HG02623 (cell line): ENCODE measurements around the gene FAH.

Experiments
- ATAC-seq: cut with Tn5 transposase; IDR thresholded peaks from one replicate; pipeline ENCODE4 v1.9.1; 2021; ENCODE audit warnings: moderate library complexity; ENCODE audit not compliant: unreplicated experiment

The FAH gene

DNA sequence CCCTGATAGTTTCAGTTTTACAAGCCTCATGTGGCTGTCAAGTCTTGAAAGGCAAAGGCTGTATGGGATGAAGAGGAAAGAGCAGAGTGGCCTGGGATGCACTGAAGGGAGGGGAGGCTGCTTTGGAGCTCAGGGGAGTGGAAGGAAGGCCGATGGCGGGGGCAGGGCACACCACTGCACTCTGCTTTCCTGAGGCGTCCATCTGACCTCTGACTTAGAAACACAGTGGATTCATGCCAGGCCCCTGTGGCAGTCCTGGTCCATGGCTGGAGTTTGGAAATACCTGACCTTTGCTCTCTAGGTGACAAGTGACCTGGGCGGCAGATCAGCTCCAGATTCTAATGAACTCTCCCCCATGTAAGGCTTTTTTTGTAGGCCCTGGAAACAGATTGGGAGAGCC is 19.0 kb downstream of the FAH start:
- ATAC-seq, result no peak

GRCh38 chr15:80172401-80172800 is 19.6 kb downstream of the FAH start:
- no peak for ATAC-seq

GRCh38 chr15:80173022-80173759 is 20.4 kb downstream of the FAH start:
- peak; percentile 57 for ATAC-seq

GRCh38 chr15:80174017-80174746 is 21.4 kb downstream of the FAH start:
- ATAC-seq, result no peak

DNA sequence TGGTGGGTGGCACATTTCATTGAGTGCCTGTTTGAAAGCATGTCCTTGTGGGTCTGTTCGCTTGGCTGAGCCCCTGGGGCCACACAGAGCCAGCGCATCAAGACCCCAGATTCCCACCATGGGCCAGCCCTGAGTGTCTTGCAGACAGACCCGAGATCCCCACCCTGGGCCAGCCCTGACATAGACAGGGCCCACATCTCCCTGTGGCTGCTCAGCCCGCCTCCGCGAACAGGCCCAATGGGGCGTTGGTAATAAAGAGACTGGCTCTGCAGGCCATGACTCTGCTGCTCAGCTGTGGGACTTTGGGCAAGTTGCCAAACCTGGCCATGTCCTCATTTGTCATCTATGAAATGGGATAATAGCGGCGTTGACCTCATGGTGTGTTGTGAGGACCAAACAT is 22.6 kb downstream of the FAH start:
- no peak for ATAC-seq

- ATAC-seq, result no peak
These were observed 23.6 kb downstream of the FAH start for GRCh38 chr15:80176443-80176842.

GRCh38 chr15:80177156-80177555 is 24.4 kb downstream of the FAH start:
- no peak for ATAC-seq

DNA sequence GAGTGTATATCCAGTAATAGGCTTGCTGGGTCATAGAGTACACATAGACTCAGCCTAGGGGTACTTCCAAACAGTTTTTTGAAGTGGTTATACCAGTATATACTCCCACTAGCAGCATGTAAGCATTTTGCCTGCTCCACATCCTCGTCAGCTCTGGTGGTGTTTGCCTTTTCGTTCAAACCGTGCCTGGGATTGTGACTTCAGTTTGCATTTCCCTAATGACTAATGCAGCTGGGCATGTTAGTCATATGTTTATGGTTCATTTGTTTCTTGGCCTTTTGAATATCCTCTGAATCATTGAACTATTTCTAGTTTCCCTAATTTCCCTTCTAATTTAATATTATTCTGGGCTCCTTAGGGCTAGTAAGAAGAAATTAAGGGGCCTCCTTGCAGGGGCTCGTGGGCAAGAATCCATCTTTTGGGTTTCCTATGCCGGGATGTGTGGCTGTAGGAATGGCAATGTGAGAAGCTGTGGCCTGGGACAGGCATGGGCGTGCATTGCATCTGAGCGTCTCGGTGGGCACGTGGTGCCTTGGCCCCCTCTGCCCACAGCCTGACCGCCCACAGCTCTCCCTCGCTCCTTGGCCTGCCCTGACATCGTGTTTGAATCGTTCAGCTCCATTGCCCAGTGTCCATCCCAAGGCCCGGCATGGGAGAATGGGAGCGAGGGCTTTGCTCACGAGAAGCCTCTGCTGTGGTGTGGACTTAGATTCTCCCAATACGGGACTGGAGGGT is 26.4 kb downstream of the FAH start:
- no peak for ATAC-seq

DNA sequence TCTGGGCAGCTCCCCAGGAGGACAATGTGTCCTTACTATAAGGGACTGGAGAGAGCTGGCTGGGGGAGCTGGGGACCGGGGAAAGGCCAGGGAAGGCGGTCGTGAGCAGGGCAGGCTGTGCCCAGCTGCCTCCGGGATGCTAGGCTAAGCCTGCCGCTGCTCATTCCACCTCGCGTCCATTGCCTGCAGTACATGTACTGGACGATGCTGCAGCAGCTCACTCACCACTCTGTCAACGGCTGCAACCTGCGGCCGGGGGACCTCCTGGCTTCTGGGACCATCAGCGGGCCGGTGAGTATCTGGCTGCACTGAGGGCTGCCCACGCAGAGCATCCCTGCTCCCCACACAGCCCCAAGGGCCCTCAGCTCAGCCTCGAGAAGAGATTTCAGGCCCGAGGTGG is 27.1 kb downstream of the FAH start:
- no peak for ATAC-seq

DNA sequence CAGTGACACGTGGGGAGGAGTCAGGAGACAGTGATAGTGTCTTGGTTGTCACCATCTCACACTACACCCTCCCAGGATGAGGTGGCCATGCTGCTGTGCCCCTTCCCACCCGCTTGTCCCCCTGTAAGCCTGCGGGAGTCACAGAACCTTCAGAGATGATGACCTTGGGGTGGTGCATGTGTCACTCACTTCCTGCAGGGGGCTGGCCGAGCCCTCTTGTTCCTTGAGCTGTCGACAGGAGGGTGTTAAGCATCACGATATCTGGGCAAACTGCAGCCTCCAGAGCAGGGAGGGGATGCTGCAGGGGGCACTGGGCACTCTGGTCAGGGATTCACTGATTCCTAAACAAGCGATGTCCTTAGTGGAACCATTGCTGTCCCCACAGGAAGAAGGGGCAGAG is 27.7 kb downstream of the FAH start:
- ATAC-seq, result no peak

DNA sequence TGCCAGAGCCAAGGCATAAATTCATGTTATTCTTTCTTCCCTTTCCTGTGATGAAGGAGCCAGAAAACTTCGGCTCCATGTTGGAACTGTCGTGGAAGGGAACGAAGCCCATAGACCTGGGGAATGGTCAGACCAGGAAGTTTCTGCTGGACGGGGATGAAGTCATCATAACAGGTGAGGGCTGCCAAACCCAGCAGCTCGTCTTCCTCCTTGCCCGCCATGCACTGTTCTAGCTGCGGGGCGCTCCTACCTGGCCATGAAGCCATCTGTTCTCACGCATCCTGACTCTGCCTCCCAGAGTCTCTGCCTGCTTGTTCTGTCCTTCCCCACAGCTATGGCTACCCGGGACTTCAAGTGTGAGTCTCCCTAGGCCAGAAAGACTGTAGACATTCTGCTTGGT is 28.2 kb downstream of the FAH start:
- ATAC-seq, result no peak

DNA sequence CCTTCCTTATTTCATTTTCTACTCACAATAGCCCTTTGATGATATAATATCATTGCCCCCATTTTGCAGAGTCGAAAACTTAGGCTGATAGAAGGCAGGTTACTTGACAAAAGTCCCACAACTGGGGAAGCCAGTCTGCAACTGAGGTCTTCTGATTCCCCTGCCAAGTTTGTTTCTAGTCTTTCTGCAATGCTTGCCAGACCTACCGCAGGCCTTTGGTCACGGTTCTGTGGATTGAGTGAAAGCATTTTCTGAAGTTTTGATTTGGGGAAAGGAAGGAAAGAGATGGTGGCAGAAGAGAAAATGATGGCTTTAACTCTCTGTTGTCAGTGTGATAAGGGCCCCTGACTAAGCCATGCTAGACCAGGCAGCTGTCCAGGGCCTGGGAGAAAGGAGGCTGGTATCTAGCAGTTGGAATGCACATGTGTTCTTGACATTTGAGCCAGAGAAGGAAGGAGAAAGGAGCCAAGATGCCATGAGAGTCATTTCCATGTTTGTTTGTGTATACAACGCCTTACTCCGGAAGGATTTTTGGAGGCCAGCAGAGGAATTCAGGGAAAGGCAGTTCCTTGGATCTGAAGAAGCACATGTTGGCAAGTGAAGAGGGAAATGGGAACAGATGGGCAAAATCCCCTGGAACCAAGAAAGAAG is 29.9 kb downstream of the FAH start:
- no peak for ATAC-seq

DNA sequence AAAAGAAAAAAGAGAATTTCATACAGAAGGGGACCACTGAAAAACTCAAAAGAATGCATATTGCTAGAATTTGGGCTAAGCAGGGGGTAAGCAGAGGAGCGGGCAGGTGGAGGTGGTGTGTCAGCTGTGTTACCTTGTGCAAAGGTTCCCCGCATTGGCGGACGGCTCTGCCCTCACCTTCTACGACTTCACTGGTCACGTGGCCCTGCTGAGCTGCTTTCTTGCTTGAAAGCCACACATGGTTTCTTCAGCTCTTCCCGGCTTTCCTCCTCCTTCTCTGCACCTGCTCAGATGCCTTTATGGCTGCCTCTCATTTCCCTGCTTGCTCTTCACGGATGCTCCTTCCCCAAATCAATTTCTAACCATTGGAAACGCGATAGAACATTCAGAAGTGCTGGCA is 30.5 kb downstream of the FAH start:
- no peak for ATAC-seq

DNA sequence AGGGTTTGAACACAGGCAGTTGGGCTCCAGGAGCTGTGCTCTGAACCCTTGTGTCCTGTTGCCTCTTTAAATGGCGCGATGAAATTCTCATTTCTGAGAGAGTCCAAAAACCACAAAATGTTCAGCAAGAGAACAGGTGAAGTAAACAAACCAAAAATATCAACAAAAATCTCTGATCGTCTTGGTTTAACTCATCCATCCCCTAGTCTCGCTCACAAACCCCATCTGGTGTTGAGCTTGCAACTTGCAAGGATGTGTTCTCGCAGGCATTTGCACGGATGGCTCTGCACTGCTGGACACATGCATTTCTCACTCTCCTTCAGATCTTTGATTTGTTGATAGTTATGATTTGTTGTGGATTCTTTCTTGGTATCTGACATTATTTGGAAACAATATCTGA is 31.1 kb downstream of the FAH start:
- no peak for ATAC-seq

- ATAC-seq, result no peak
These were observed 31.8 kb downstream of the FAH start for GRCh38 chr15:80184554-80184953.

GRCh38 chr15:80185152-80185551 is 32.4 kb downstream of the FAH start:
- ATAC-seq, result no peak

GRCh38 chr15:80186066-80186465 is 33.3 kb downstream of the FAH start:
- ATAC-seq, result no peak

GRCh38 chr15:80186597-80186996 is 33.8 kb downstream of the FAH start:
- ATAC-seq, result no peak

GRCh38 chr15:80188251-80188650 is 35.5 kb downstream of the FAH start:
- no peak for ATAC-seq

DNA sequence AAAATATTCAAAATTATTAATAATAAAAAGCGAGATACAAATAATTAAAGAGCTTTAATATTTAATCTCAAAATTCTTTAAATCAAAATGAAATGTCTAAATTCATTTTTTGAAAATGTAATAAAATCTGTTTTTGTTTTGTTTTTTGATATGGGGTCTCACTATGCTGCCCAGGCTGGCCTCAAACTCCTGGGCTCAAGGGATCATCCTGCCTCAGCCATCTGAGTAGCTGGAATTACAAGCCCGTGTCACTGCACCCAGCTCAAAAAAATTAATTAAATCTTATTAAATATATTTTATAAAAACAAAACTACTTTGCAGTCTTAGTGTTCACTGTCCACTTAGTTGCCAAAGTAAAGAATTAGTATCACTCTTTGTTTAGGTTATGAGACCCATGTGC is 38.4 kb downstream of the FAH start:
- ATAC-seq, result no peak

DNA sequence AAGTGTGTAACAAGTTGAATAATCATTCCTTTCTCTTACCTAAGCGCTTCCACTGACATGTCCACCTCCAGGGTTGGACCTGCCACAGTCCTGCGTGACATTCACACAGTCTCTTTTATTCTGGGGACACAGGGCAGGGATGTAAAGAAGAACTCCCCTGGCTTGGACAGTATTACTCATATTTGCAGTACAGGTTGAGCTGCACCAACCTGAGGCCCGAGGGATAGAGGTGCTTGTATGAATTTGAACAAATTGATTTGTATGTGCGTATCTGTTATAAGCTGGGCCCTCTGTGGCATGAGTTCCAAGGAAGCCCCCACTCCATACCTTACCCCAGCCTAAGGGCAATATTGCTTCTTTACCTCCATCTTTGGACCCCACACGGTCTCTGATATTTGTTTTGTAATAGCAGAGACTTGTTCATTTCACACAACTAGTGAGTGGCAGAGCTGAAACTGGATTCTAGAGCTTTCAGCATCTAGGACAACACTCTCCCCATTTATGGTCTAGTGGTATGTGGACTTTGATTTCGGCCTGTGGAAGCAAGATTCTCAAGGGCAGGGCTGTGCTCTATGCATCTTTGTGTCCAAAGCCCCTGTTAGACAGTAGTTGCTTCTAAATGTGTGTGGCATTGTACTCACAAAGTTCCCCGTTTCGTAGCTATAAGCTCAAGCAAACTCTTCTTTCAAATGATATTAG is 39.2 kb downstream of the FAH start:
- no peak for ATAC-seq
